AG09319 (cell line): ENCODE measurements around the gene GCHFR.

Experiments
- DNase-seq: peaks from one replicate; pipeline ENCODE4 v3.0.0-alpha.2; 2010; ENCODE audit warnings: low read depth; ENCODE audit errors: extremely low read depth
- TF ChIP-seq, protein P1 (sequence below): IDR thresholded peaks from 2 replicates; pipeline ENCODE4 v1.5.1; 2011; ENCODE audit warnings: low read depth, mild to moderate bottlenecking, inconsistent platforms, low read length, moderate library complexity

The GCHFR gene

DNA sequence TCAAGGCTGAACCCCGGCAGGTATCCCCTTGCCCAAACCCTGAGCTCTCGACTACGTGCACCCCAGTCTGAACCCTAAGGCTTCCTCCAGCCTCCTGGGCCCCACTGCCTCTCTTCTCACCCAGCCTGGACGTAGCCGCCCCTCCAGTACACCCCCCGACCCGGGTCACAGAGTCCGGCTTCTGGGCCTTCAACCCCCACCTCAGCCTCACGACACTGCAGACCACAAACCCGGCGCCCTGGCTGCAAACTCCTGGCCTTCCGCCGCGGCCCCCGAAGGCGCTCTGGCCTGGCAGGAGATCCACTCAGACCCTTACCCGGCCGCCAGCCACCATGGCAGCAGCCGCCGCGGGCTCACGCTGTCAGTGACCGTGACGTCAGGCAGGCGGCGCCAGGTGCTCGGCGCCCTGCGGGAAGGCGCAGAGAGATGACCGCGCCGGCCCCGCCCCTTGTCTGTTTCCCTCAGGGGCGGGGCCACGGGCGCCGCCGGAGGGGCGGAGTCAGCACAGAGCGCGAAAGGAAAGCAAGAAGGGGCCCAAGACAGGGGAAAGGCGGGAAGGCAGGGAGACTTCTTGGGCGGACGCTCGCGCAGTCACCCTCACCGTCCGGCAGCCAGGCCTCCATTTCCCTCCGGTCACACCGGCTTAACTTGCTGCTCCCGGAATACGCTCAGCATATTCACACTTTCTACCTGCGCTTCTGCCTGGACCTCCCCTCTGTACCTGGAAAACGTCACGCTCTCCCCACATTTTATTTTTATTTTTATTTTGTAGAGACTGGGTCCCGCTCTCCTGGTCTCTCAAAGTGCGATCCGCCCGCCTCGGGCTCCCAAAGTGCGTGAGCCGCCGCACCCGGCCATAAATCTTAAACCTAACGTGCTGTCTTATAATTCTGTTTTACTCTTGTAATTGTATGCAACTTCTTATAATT is 8.7 kb upstream of the GCHFR start, which contains the start of gene RMDN3:
TSS of gene RMDN3 (minus strand) at position 372 of the 929 bp plus-strand sequence. CDS start 471 bp downstream, outside the sequence.
- peak; percentile 64 for DNase-seq
- TF ChIP-seq, protein P1, sequence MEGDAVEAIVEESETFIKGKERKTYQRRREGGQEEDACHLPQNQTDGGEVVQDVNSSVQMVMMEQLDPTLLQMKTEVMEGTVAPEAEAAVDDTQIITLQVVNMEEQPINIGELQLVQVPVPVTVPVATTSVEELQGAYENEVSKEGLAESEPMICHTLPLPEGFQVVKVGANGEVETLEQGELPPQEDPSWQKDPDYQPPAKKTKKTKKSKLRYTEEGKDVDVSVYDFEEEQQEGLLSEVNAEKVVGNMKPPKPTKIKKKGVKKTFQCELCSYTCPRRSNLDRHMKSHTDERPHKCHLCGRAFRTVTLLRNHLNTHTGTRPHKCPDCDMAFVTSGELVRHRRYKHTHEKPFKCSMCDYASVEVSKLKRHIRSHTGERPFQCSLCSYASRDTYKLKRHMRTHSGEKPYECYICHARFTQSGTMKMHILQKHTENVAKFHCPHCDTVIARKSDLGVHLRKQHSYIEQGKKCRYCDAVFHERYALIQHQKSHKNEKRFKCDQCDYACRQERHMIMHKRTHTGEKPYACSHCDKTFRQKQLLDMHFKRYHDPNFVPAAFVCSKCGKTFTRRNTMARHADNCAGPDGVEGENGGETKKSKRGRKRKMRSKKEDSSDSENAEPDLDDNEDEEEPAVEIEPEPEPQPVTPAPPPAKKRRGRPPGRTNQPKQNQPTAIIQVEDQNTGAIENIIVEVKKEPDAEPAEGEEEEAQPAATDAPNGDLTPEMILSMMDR: no peak

DNA sequence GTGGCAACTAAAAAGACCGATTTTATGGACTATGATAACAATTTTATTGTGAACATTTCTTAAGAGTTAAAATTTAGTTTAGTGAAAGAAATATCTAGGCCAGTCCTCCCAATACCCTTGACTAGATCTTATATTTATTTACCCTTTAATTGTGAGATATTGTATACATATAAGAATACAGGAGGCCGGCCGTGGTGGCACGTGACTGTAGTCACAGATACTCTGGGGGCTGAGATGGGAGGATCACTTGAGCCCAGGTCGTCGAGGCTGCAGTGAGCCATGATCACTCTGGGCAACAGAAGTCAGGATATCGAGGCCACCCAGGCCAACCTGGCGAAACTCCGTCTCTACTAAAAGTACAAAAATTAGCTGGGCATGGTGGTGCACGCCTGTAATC is 8.1 kb upstream of the GCHFR start:
- TF ChIP-seq, protein P1: no peak
- no peak for DNase-seq

DNA sequence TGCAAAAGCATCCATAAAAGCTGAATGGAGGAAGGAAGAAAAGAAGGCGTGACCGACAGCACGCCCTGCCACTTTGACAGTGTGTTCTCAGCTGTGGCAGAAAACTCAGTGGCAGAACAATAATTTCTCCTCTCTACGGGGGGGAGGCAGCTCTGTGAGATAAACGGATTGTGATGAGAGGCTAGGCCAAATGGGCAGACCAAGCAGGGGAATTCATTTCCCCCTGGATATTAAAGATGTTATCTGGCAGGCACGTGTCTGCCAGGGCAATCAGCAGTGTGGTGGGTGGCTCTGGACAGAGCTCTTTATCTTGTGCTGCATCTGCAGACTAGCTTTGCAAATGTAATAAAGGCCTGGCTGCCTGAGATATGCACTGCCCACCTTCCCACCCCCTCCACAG is 6.9 kb upstream of the GCHFR start:
- no peak for DNase-seq
- TF ChIP-seq, protein P1: no peak

DNA sequence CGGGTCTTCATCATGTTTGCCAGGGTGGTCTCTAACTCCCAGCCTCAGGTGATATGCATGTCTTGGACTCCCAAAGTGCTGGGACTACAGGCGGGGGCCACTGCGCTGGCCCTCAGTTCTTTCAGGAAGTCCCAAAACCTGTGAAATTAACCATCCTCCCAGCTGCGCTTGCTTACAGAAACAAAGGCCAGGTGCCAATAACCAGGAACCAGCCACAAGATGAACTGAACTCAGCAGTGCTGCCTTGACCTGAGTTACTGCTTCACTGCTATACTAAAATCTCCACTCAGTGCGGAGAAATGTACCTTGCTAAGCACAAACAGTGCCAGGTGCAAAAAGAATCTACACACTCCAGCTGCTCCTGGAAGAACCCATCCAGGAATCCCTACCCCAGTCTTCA is 3.9 kb upstream of the GCHFR start:
- TF ChIP-seq, protein P1: no peak
- no peak for DNase-seq

DNA sequence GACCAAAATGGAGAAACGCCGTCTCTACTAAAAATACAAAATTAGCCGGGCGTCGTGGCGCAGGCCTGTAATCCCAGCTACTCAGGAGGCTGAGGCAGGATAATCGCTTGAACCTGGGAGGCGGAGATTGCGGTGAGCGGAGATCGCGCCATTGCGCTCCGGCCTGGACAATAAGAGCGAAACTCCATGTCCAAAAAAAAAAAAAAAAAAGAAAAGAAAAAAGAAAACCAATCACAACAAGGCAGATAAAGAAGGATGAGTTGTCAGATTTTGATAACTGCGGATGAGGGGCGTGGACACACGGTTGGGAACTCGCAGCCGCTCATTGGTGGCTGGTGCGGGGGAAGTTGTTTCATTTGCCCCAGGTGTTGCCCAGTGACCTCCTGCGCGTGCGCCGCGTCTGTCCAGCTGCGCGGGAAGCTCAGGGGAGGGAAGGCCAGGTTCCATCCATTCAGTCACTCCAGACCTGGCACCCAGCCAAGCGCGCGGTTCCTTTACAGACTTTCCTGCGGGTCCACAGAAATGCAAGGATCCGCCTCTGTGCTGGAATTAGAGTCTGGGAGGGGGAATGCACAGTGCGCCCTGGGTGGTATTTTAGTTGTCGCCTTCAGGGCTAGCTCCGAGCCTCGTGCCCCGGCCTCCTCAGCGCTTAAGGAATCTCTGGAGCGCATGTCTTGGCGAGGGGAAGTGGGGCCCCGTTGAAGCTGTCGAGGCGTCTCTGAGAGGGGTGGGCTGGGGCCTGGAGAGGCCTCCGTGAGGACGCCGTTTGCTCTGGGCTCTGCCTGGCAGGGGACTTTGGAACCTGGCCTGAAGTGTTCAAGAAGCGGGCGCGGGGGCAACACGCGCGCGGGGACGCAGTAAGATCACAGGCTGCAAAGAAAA is 708 bp upstream of the GCHFR start:
- TF ChIP-seq, protein P1: no peak
- no peak for DNase-seq

DNA sequence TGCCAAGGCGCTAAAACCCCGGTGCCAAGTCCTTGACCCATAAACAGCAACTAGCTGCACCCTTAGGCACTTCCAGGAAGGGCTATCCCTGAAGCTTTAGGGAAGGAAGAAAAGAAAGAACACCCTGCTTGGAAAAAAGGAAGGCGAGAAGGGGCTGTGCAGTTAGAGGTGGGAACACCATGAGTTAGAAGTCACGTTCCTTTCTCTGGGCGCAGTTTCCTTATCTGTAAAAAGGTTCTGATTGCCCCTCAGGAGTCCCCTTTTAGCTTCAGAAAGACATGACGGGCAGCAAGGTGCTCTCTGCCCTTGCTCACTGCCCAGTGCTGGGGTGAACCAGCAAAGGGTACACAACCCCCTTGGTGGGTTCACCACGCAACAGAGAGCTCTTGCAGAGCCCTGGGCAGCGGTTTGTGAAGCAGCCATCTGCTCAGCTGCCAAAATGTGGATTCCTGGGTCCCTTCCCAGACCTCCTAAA is 798 bp downstream of the GCHFR start:
- TF ChIP-seq, protein P1: no peak
- DNase-seq: no peak
